ENCODE results near the gene TEKT3.

Gene TEKT3

DNA sequence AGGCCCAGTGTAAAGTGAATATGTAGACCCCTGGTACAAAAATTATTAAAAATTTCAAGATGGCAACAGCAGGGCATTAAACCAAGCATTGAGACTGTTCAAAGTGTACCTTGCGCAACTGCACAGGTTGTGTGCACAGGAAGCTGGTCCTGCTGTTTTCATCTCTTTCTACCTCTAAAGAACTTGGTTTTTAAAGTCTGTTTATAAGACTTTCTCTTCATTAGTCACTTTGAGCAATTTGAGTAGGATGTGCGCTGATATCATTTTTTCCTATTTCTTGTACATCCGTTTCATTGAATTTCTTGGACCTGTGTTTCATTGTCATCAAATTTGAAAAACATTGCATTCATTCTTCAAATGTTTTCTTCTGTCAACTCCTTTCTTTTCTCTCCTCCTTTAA lies 59.5 kb downstream of the TEKT3 start:
- Histone ChIP-seq H3K4me1 (ENCODE audit: insufficient read depth, low read length) (peaks cover 12% of the 10 kb centered on the region), H3K36me3 (ENCODE audit: insufficient read depth, low read length) (no peaks in the 10 kb centered on the region), H3K27me3 (ENCODE audit: insufficient read depth, low read length) (no peaks in the 10 kb centered on the region), H2AFZ (ENCODE audit: low read depth, low read length) (no peak overlapping the region), H3K9me3 (ENCODE audit: low read length) (peaks cover 4% of the 10 kb centered on the region), H3K4me3 (ENCODE audit: low read length) (no peak overlapping the region)

DNA sequence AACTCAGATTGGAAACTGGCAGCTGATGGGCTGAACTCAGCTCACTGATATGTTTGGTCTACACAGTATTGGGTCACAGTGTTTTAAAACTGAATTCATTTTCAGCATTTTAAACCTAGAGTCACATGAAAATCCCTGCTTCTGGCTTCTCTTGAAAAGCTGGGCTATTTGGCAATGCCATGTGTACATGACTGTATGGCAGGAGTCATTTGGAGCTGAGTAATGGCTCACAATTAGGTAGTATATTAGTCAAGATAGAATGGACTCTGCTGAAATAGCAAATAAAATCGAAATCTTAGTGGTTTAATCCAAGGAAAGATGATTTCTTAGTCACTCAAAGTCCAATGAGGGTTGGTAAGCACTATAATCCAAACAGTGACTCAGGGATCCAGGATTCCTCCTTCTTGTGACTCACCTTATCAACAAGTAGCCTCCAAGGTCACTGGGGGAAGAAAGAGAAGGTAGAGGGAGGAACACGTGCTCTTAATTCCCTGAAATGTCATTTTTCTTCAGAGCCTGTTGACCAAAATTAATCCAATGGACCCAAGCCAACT lies 62.4 kb downstream of the TEKT3 start:
- H3K27me3 ChIP-seq (ENCODE audit: insufficient read depth, low read length) = no peaks in the 10 kb centered on the region
- H3K9me3 ChIP-seq (ENCODE audit: low read length) = peaks cover 4% of the 10 kb centered on the region
- H2AFZ ChIP-seq (ENCODE audit: low read depth, low read length) = peak overlapping the region; percentile 26
- peaks cover 10% of the 10 kb centered on the region for H3K4me1 ChIP-seq (ENCODE audit: insufficient read depth, low read length)
- no peaks in the 10 kb centered on the region for H3K36me3 ChIP-seq (ENCODE audit: insufficient read depth, low read length)
- H3K4me3 ChIP-seq (ENCODE audit: low read length) = no peak overlapping the region

DNA sequence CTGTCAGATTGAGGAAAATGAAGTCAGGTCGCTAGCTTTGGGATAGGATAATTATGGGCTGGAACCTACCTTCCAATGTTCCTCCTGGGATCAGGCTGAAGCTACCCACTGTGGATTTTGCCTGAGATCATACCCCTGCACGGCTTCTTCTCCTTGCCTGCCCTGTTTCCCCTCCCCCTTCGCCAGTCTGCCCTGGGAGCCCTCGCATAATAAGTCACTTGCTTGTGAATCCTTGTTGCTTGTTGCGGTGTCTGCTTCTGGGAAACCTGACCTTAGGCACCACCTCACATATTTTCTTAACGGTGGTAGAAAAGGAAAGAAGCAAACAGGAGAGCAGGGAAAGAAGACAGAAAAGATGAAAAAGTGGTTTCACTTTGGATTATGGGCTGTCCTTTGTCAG lies 63.0 kb downstream of the TEKT3 start:
- H3K4me3 ChIP-seq (ENCODE audit: low read length) = peak overlapping the region; percentile 37
- peaks cover 10% of the 10 kb centered on the region for H3K4me1 ChIP-seq (ENCODE audit: insufficient read depth, low read length)
- no peaks in the 10 kb centered on the region for H3K27me3 ChIP-seq (ENCODE audit: insufficient read depth, low read length)

DNA sequence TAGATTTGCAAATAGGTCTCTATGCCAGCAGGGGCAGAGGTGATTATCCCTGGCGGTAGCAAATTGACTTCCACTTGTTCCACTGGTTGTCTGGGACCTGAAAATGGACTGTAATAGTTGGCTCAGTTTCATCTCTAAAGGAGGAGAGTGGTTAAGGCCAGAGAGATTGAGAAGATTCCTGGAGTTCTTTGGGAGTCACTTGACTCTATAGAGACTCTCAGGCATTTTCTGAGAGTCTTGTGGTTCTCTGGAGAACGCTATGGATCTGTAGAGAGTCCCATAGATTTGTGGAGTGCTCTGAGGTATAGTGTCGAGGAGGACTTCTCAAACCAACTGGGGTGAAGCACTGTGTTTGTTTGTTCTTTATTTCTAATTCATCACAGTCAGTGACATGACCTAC lies 67.4 kb downstream of the TEKT3 start:
- no peaks in the 10 kb centered on the region for H3K9me3 ChIP-seq (ENCODE audit: low read length)
- peaks cover 10% of the 10 kb centered on the region for H3K4me1 ChIP-seq (ENCODE audit: insufficient read depth, low read length)
- no peak overlapping the region for H3K4me3 ChIP-seq (ENCODE audit: low read length)
- H3K36me3 ChIP-seq (ENCODE audit: insufficient read depth, low read length) = no peaks in the 10 kb centered on the region
- peaks cover 4% of the 10 kb centered on the region for H3K27me3 ChIP-seq (ENCODE audit: insufficient read depth, low read length)
- H2AFZ ChIP-seq (ENCODE audit: low read depth, low read length) = no peak overlapping the region

More for the DNA sequence above, 63.0 kb downstream of the TEKT3 start:
- Histone ChIP-seq H3K36me3 (ENCODE audit: insufficient read depth, low read length) (no peaks in the 10 kb centered on the region), H3K9me3 (ENCODE audit: low read length) (peaks cover 4% of the 10 kb centered on the region), H2AFZ (ENCODE audit: low read depth, low read length) (peak overlapping the region; percentile 26)

DNA sequence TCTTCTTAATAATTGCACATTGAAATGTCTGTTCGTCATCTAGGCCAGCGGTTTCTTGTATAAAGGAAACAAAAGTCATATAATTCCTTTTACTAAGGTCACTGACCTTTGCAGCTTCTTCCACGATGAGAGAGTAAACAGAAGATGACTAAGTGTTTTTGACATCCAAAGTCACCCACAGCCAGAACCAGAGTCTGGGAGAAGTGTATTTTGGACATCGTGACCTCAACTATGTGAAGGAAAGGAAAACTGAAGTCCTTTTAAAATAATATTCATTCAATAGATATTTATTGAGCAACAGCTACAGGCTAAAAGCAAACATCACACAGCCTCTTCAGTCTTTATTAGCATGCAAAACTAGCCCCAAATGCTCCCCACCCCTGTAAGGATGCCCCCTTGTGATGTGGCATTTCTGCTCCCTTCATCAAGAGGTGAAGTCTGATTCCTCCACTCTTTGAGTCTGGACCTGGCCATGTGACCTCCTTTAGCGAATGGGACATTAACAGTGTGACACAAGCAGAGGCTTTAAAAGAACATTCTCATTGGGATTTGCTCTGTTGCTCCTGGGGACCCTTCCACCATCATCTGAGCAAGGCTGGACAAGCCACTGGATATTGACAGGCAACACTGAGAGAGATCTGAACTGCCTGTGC lies 68.1 kb downstream of the TEKT3 start:
- Histone ChIP-seq H3K9me3 (ENCODE audit: low read length) (no peaks in the 10 kb centered on the region), H3K36me3 (ENCODE audit: insufficient read depth, low read length) (no peaks in the 10 kb centered on the region), H3K4me3 (ENCODE audit: low read length) (no peak overlapping the region), H3K4me1 (ENCODE audit: insufficient read depth, low read length) (peaks cover 6% of the 10 kb centered on the region), H2AFZ (ENCODE audit: low read depth, low read length) (no peak overlapping the region), H3K27me3 (ENCODE audit: insufficient read depth, low read length) (peaks cover 4% of the 10 kb centered on the region)

DNA sequence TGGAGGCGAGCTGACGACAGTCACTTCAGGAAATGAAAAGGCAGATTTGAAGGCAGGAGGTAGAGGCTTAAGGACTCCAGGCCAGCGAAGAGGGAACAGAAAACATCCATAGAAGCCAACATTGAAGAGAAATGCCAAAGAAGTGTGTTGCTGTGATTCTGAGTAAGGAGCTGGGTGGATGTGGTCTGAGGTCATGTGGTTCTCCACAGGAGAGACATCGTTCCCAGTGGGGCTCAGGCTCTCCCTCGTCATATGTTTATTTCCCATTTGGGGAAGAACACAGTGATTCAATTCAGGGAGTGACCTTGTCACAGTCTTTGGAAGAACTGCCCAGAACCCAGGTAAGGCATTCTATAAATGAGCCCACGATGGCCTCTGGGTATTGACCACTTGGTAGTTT lies 69.7 kb downstream of the TEKT3 start:
- Histone ChIP-seq H3K4me1 (ENCODE audit: insufficient read depth, low read length) (no peaks in the 10 kb centered on the region), H3K36me3 (ENCODE audit: insufficient read depth, low read length) (no peaks in the 10 kb centered on the region)

DNA sequence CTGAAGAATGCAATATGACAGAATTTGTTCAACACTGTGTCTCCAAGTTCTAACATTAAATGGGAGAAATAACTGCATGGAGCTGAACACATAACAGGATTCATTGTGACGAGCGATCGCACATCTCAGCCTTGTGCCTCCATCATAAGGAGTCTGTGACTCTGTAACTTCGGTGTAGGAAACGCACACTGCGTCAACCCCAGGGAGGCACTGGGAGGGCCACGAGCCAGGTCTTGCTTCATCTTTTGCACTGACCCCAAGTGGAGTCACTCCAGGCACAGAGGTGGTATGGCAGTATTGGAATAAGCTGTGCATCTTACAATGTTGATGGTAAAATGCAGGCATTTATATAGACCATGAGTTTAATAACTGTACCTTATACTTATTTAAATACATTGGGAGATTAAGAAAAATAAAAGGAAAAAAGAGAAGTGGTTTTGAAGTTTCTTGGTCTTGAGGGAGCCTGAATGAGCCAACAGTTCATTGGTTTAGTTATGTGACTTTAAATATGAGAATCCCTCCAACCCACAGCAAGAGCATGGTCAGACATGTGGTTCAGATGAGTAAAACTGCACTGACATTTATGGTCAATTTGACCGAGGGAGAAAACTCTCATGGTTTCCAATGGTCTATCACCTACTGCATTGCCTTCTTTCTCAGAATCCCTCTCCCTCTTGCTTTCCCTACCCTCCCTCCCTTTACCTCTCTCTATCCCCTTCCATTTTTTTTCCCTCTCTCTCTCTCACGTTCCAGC lies 70.6 kb downstream of the TEKT3 start:
- peaks cover 15% of the 10 kb centered on the region for H3K27me3 ChIP-seq (ENCODE audit: insufficient read depth, low read length)
- no peak overlapping the region for H3K4me3 ChIP-seq (ENCODE audit: low read length)
- H2AFZ ChIP-seq (ENCODE audit: low read depth, low read length) = no peak overlapping the region
- no peaks in the 10 kb centered on the region for H3K9me3 ChIP-seq (ENCODE audit: low read length)
- no peaks in the 10 kb centered on the region for H3K36me3 ChIP-seq (ENCODE audit: insufficient read depth, low read length)
- H3K4me1 ChIP-seq (ENCODE audit: insufficient read depth, low read length) = no peaks in the 10 kb centered on the region

More for the DNA sequence above, 69.7 kb downstream of the TEKT3 start:
- H3K9me3 ChIP-seq (ENCODE audit: low read length) = no peaks in the 10 kb centered on the region
- no peak overlapping the region for H2AFZ ChIP-seq (ENCODE audit: low read depth, low read length)
- H3K27me3 ChIP-seq (ENCODE audit: insufficient read depth, low read length) = peaks cover 6% of the 10 kb centered on the region
- H3K4me3 ChIP-seq (ENCODE audit: low read length) = no peak overlapping the region

DNA sequence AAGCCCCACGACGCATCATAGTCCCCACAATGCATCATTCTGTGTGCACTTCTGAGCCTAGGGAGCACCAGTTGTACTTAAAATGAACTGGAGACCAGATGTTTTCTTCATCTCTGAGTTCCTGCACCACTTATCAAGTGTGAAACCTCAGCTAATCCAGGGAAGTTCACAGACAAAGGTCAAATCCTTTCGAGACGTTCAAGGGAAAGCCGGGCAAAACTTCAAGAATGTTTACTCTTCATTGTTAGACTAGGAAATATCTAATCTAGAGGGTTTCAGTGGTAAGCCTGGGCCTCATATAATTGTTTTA lies 71.7 kb downstream of the TEKT3 start:
- no peaks in the 10 kb centered on the region for H3K36me3 ChIP-seq (ENCODE audit: insufficient read depth, low read length)
- no peaks in the 10 kb centered on the region for H3K4me1 ChIP-seq (ENCODE audit: insufficient read depth, low read length)
- H3K9me3 ChIP-seq (ENCODE audit: low read length) = no peaks in the 10 kb centered on the region
- no peak overlapping the region for H2AFZ ChIP-seq (ENCODE audit: low read depth, low read length)
- H3K27me3 ChIP-seq (ENCODE audit: insufficient read depth, low read length) = peaks cover 16% of the 10 kb centered on the region
- H3K4me3 ChIP-seq (ENCODE audit: low read length) = no peak overlapping the region

DNA sequence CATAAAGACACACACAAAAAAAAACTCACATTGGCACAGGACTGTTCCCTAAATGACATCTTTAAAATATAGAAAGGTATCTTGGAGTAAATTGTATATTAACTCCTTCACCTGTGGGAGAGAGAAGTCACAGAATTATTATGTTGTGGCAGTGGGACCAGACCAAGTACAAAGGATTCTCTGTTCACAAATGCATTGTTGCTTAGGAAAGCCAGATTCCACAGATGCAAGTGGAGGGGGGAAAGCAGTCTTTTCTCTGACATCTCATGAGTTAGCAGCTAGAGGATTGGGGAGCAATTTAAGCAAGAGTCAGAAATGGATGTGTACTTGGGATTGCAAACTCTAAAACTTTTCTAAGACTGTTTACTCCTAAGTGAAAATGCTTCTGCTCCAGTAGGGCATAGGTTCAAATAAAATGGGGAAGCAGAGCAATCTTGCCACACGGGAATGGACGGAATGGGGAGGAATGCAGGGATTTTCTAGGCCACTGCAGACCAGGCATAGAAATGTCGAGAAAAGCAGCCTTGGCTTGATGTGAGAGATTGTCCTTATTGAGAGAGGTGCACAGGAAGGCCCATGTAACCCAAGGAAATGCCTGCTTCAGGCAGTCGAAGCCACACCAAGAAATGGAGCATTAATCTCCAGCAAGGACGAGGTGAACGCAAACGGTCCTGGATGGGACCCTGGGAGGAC lies 72.2 kb downstream of the TEKT3 start:
- no peaks in the 10 kb centered on the region for H3K9me3 ChIP-seq (ENCODE audit: low read length)
- no peak overlapping the region for H2AFZ ChIP-seq (ENCODE audit: low read depth, low read length)
- H3K4me3 ChIP-seq (ENCODE audit: low read length) = no peak overlapping the region
- peaks cover 18% of the 10 kb centered on the region for H3K27me3 ChIP-seq (ENCODE audit: insufficient read depth, low read length)
- no peaks in the 10 kb centered on the region for H3K36me3 ChIP-seq (ENCODE audit: insufficient read depth, low read length)
- no peaks in the 10 kb centered on the region for H3K4me1 ChIP-seq (ENCODE audit: insufficient read depth, low read length)

DNA sequence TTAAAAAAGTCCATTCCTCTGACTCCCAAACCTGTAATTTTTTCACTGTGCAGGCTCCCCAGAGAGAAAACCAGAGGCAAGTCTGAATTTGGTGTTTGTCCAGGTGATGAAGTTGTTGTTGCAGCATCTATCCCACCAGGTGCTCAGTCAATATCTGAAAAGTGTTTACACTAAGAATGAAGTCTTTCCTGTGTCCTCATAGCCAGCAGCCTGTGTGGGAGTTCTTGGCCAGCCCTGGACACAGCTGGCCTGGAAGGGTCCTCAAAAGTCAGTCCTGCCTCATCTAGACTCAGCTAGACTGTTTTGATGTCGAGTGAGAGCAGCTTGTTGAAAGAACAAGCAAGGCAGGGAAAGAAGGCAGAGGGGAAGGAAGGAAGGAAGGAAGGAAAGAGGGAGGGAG lies 72.9 kb downstream of the TEKT3 start:
- H3K9me3 ChIP-seq (ENCODE audit: low read length) = no peaks in the 10 kb centered on the region
- peaks cover under 1% of the 10 kb centered on the region for H3K4me1 ChIP-seq (ENCODE audit: insufficient read depth, low read length)
- H3K4me3 ChIP-seq (ENCODE audit: low read length) = no peak overlapping the region
- H3K36me3 ChIP-seq (ENCODE audit: insufficient read depth, low read length) = no peaks in the 10 kb centered on the region
- H2AFZ ChIP-seq (ENCODE audit: low read depth, low read length) = no peak overlapping the region
- H3K27me3 ChIP-seq (ENCODE audit: insufficient read depth, low read length) = peaks cover 23% of the 10 kb centered on the region

DNA sequence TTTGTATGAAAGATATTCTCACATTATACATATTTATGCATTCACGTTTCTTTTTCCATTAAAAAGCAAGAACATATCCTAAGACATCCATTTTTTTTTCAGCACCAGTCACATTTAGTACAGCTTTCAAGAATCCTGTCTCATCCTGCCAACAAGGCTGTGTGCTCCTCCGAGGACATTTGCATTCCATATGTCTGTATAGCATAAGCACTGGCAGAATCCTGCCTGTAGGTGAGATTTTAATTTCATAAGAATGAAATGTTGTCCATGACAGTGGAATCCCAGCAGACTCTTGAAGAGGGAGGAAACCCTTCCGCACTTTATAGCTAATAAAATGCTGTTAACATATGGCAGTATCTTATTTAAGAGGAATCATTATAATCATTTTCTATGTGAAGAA lies 73.4 kb downstream of the TEKT3 start:
- Histone ChIP-seq H3K27me3 (ENCODE audit: insufficient read depth, low read length) (peaks cover 27% of the 10 kb centered on the region), H3K9me3 (ENCODE audit: low read length) (no peaks in the 10 kb centered on the region), H2AFZ (ENCODE audit: low read depth, low read length) (no peak overlapping the region), H3K4me3 (ENCODE audit: low read length) (no peak overlapping the region), H3K36me3 (ENCODE audit: insufficient read depth, low read length) (no peaks in the 10 kb centered on the region), H3K4me1 (ENCODE audit: insufficient read depth, low read length) (peaks cover 5% of the 10 kb centered on the region)

DNA sequence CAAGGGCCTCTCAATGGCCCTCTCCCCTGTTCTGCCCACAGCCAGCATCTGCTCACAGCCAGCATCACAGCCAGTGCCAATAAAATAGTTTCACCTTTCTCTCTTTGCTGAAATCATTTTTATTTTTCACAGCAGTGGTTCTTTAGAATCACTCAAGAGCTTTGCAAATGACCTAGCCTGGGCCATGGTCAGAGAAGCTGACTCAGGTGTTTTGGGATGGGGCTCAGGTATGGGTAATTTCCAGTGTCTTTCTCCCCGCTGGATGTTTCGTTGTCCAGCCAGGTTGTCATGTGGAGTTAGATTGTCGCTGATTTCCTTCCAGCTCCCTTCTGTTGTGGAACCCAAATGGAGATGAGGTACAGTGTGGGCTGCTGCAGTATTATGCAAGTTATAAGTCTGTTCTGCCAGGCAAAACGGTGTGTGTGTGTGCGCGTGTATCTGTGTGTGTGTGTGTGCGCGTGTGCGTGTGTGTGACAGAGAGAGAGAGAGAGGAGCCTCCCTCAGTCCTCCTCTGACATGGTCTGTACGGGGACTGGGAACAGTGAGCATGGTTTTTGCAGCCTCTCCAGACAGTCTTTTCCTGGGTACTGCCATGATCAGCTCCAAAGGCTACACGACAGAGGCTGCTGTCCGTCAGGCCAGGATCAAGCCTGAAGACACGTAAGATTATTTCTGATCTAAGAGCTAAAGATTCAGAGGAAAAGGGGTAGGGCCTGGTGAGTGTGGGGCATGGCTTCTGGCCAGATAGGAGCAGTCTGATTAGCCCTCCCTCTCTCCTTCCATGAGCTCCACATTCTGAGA lies 74.9 kb downstream of the TEKT3 start:
- Histone ChIP-seq H3K4me1 (ENCODE audit: insufficient read depth, low read length) (peaks cover 17% of the 10 kb centered on the region), H3K9me3 (ENCODE audit: low read length) (no peaks in the 10 kb centered on the region), H3K4me3 (ENCODE audit: low read length) (no peak overlapping the region), H3K36me3 (ENCODE audit: insufficient read depth, low read length) (no peaks in the 10 kb centered on the region), H2AFZ (ENCODE audit: low read depth, low read length) (no peak overlapping the region), H3K27me3 (ENCODE audit: insufficient read depth, low read length) (peaks cover 33% of the 10 kb centered on the region)

All from neuron (in vitro differentiated cells).